NCI-H345 treated with DMSO at 0.1 percent for 48 hours (cell line): ENCODE measurements around the gene NAA15.
"Not testable (repeated sequence)": the region's sequence is repeated elsewhere in the genome, so short reads cannot be mapped to it uniquely, and the experiment has no call there.

Source experiments
- DNase-seq: peaks from one replicate; lab custom pipeline; 2025; ENCODE audit not compliant: unreplicated experiment; lab: John Stamatoyannopoulos, UW

NAA15 gene

GRCh38 chr4:139337612-139338011, 36.3 kb downstream of the NAA15 start:
- DNase-seq: no peak

GRCh38 chr4:139361301-139361700, 60.0 kb downstream of the NAA15 start:
- DNase-seq: no peak

GRCh38 chr4:139367421-139368090, 66.3 kb downstream of the NAA15 start:
- no peak for DNase-seq

- DNase-seq: no peak
Measured at GRCh38 chr4:139368998-139369397, 67.7 kb downstream of the NAA15 start.

- DNase-seq: peak; percentile 19
Measured at GRCh38 chr4:139374251-139374650, 72.9 kb downstream of the NAA15 start.

GRCh38 chr4:139386421-139386820, 85.1 kb downstream of the NAA15 start:
- DNase-seq: no peak

GRCh38 chr4:139389102-139389501, 87.8 kb downstream of the NAA15 start:
- DNase-seq: no peak

- no peak for DNase-seq
Measured at GRCh38 chr4:139389991-139390390, 88.7 kb downstream of the NAA15 start.

- DNase-seq: no peak
Measured at GRCh38 chr4:139391731-139392130, 90.4 kb downstream of the NAA15 start.

- no peak for DNase-seq
Measured at GRCh38 chr4:139392797-139393196, 91.5 kb downstream of the NAA15 start.

GRCh38 chr4:139401368-139401767, 100.1 kb downstream of the NAA15 start:
- no peak for DNase-seq

- no peak for DNase-seq
Measured at GRCh38 chr4:139402436-139402835, 101.1 kb downstream of the NAA15 start.

- no peak for DNase-seq
Measured at GRCh38 chr4:139403462-139403861, 102.2 kb downstream of the NAA15 start.

- no peak for DNase-seq
Measured at GRCh38 chr4:139410312-139410711, 109.0 kb downstream of the NAA15 start.

- DNase-seq: not testable (repeated sequence)
Measured at GRCh38 chr4:139414671-139415210, 113.4 kb downstream of the NAA15 start.

GRCh38 chr4:139416073-139416673, 114.9 kb downstream of the NAA15 start:
- no peak for DNase-seq

- DNase-seq: no peak
Measured at GRCh38 chr4:139419388-139419914, 118.1 kb downstream of the NAA15 start.

GRCh38 chr4:139420652-139421051, 119.3 kb downstream of the NAA15 start:
- DNase-seq: no peak

- no peak for DNase-seq
Measured at GRCh38 chr4:139436122-139436521, 134.8 kb downstream of the NAA15 start.

- no peak for DNase-seq
Measured at GRCh38 chr4:139438141-139438540, 136.8 kb downstream of the NAA15 start.

GRCh38 chr4:139441029-139441428, 139.7 kb downstream of the NAA15 start:
- no peak for DNase-seq

- DNase-seq: no peak
Measured at GRCh38 chr4:139443661-139444060, 142.4 kb downstream of the NAA15 start.
